Medulla oblongata (tissue), 1 donor: ENCODE measurements around the gene KIZ.
A peak's percentile ranks its signal among the peaks of the same experiment; 100 is the strongest.
"Not testable (repeated sequence)": the region's sequence is repeated elsewhere in the genome, so short reads cannot be mapped to it uniquely, and the experiment has no call there.

Source experiments
- DNase-seq: peaks from one replicate; pipeline ENCODE4 v3.0.0-alpha.2; 2015; ENCODE audit errors: extremely low spot score

KIZ gene

GRCh38 chr20:21229163-21229562, 103.3 kb downstream of the KIZ start:
- DNase-seq, result no peak

- no peak for DNase-seq
These were observed 104.3 kb downstream of the KIZ start for GRCh38 chr20:21230220-21230619.

- DNase-seq, result no peak
These were observed 104.8 kb downstream of the KIZ start for GRCh38 chr20:21230686-21231085.

GRCh38 chr20:21232546-21233280, 106.8 kb downstream of the KIZ start:
- DNase-seq, result peak; percentile 44

- DNase-seq, result peak; percentile 26
These were observed 108.4 kb downstream of the KIZ start for GRCh38 chr20:21234324-21234723.

- peak; percentile 86 for DNase-seq
These were observed 109.1 kb downstream of the KIZ start for GRCh38 chr20:21234806-21235483.

- DNase-seq, result peak; percentile 89
These were observed 109.9 kb downstream of the KIZ start for GRCh38 chr20:21235484-21236445.

GRCh38 chr20:21237956-21238799, 112.3 kb downstream of the KIZ start:
- DNase-seq, result no peak

GRCh38 chr20:21238818-21239536, 113.1 kb downstream of the KIZ start:
- DNase-seq, result no peak

- no peak for DNase-seq
These were observed 114.5 kb downstream of the KIZ start for GRCh38 chr20:21240394-21240793.

GRCh38 chr20:21241406-21241805, 115.5 kb downstream of the KIZ start:
- DNase-seq, result no peak

GRCh38 chr20:21243811-21244210, 117.9 kb downstream of the KIZ start:
- no peak for DNase-seq

- DNase-seq, result no peak
These were observed 118.9 kb downstream of the KIZ start for GRCh38 chr20:21244808-21245207.

GRCh38 chr20:21246161-21246560, 120.3 kb downstream of the KIZ start:
- no peak for DNase-seq

- not testable (repeated sequence) for DNase-seq
These were observed 121.8 kb downstream of the KIZ start for GRCh38 chr20:21247603-21248095.

- DNase-seq, result no peak
These were observed 125.4 kb downstream of the KIZ start for GRCh38 chr20:21251278-21251677.

GRCh38 chr20:21257192-21257591, 131.3 kb downstream of the KIZ start:
- DNase-seq, result no peak

- no peak for DNase-seq
These were observed 132.5 kb downstream of the KIZ start for GRCh38 chr20:21258411-21258810.

- DNase-seq, result peak; percentile 84
These were observed 133.5 kb downstream of the KIZ start for GRCh38 chr20:21259346-21259745.

GRCh38 chr20:21262812-21263211, 136.9 kb downstream of the KIZ start:
- DNase-seq, result peak; percentile 21
